Omental fat pad (tissue), 4 donors: ENCODE measurements around the gene KL. TPM values are rescaled to one million over a fixed set of nuclear protein-coding genes. Genes with fewer than 3 reads are reported as not detected.
A peak's percentile ranks its signal among the peaks of the same experiment; 100 is the strongest.

Experiments used
- ATAC-seq: fragments of 150-250 bp; one replicate; pipeline ENCODE4 v1.9.1; 2016; ENCODE audit warnings: mild to moderate bottlenecking, moderate library complexity; ENCODE audit not compliant: low FRiP score
- DNase-seq: peaks from one replicate; pipeline ENCODE4 v3.0.0-alpha.2; 2019; ENCODE audit warnings: low spot score
- CTCF ChIP-seq, 3 donors: fragments of 450-650 bp; IDR thresholded peaks; one replicate each; pipeline ENCODE4 v1.5.1; 2016 to 2017; ENCODE audit warnings: antibody characterized with exemption in 3 of 3, mild to moderate bottlenecking in 3 of 3, moderate library complexity in 2 of 3
- total RNA-seq, 4 donors: library from RNA; depleted of rRNA; stranded (reverse); fragments of >200 nt; gene quantifications; one replicate each; pipeline ENCODE4 v1.1.0, GENCODE V29; 2016

Gene KL
- total RNA-seq = 10 to 100 TPM in 1 of 4 donors, 1 to 10 TPM in 3; 1.9 to 20.3 (median 3.6) TPM

GRCh38 chr13:33016414-33017322 lies at the start of gene KL:
KL (plus strand) TSS chr13:33016423; CDS start chr13:33016441, 18 bp downstream.
- TF ChIP-seq CTCF (IDR thresholded peaks at IDR 0.05) = no peak
- DNase-seq (no peak), ATAC-seq (peak; percentile 41)

GRCh38 chr13:32967584-32968182 lies 48.5 kb upstream of the KL start:
- TF ChIP-seq CTCF (IDR thresholded peaks at IDR 0.05) = no peak
- ATAC-seq (no peak), DNase-seq (no peak)

GRCh38 chr13:32968316-32968715 lies 47.9 kb upstream of the KL start:
- DNase-seq = no peak
- no peak for ATAC-seq
- no peak for TF ChIP-seq CTCF (IDR thresholded peaks at IDR 0.05)

- no peak for TF ChIP-seq CTCF (IDR thresholded peaks at IDR 0.05)
- no peak for ATAC-seq
- DNase-seq = no peak
Measured at GRCh38 chr13:32968793-32969192, 47.4 kb upstream of the KL start.

GRCh38 chr13:32969516-32969941 lies 46.7 kb upstream of the KL start:
- no peak for TF ChIP-seq CTCF (IDR thresholded peaks at IDR 0.05)
- DNase-seq (no peak), ATAC-seq (no peak)

GRCh38 chr13:32976056-32976805 lies 40.0 kb upstream of the KL start:
- DNase-seq (no peak), ATAC-seq (no peak)
- no peak for TF ChIP-seq CTCF (IDR thresholded peaks at IDR 0.05)
